NCI-H1417 (cell line): ENCODE data around the gene FIGN.

ENCODE experiments used
- DNase-seq, 3 experiments: peaks; one replicate each; lab custom pipeline; 2025; lab: John Stamatoyannopoulos, UW

The FIGN gene

DNA sequence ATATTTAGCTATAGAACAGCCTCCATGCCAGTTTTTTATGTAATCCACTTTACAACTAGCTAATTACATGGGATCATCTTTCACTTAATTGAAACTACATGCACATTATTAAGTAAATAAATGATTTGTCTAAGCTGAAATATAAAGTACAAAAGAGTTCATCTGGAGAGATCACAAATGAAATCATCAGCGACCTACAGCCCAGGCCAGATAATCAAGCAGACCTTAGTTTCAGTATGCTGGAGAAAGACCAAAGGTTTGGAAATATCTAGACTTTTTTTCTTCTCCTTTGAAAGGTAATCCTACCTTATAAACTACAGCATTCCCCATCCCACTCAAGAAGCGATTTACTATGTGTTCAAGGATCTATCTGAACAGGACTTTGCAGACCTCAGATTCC is 26.5 kb downstream of the FIGN start:
- DNase-seq: peak in 1 of 3 experiments; percentile 14

DNA sequence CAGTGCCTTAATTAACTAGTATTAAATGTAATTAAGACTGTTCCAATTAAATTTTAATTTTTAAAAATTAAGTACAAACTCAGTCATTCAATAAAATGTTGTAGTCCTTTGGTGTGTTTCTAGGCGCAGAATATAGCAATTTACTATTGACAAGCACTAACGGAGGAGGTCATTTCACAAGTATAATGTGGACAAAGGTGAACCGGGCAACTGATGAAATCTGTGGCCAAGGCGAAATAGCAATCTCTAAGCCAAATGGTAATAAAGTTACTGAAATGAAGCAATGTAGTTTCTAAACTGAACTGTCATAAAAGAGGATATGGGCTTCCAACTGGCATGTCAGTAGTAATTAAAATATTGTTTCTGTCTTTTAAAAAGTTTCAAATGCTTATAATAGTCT is 27.5 kb downstream of the FIGN start:
- no peak for DNase-seq

GRCh38 chr2:163703386-163703785 is 32.4 kb downstream of the FIGN start:
- DNase-seq: no peak

DNA sequence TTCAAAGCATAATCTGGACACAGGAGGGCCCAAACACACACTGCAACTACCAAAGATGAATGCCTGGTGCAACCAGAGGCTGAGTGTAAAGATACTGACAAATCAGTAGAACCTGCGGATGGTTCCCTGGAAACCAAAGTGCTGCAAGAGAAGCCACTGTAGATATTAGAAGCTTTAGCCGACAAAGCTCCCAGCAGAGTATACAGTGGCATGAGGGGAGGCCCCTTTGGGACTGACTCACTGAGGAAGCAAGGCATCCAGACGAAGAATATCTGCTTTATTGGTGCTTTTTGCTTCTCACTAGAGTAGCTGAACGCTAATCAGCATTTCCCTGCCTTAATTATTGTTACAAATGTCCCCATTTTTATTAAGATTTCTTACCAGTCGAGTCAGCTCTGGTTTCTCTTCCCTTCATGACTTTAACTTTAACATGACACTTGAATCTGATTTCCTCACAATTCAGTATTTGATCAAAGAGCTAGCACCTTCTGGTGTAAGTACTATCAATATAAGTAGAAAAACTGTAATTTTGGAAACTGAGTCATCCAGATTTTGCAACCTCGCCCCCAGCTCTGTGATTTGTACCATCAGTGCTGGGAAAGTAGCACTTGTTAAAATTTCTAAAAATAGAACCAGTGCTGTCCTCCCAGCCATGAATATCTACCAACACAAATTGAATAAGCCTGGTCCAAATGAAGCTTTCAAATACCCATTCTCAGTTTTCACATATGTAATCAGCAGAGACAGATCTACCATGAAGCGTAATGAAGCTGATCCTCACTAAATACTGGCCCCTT is 34.2 kb downstream of the FIGN start:
- DNase-seq: no peak

GRCh38 chr2:163698857-163699256 is 37.0 kb downstream of the FIGN start:
- DNase-seq: peak in 1 of 3 experiments; percentile 1

- DNase-seq: no peak
Measured at GRCh38 chr2:163697846-163698637, 37.8 kb downstream of the FIGN start.

DNA sequence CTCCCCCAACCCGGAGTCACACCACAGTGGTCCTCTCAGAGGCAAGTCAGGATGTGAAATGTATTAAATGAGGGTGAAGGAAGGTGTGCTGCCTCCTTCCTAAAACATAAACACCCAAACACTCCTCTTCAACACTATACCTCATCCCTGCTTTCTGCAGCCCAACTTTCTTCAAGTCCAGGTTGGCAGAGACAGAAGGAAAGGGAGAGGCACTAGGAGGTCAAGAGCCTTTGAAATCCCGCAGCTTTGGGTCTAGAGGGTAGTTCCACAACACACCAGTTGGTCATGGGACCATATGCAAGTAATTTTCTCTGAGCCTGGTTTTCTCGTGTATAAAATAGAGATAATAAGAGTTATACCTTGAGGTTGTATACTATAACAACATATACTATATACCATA is 38.4 kb downstream of the FIGN start:
- DNase-seq: no peak

- DNase-seq: no peak
Measured at GRCh38 chr2:163693484-163693883, 42.3 kb downstream of the FIGN start.

GRCh38 chr2:163692611-163693482 is 43.0 kb downstream of the FIGN start:
- no peak for DNase-seq

DNA sequence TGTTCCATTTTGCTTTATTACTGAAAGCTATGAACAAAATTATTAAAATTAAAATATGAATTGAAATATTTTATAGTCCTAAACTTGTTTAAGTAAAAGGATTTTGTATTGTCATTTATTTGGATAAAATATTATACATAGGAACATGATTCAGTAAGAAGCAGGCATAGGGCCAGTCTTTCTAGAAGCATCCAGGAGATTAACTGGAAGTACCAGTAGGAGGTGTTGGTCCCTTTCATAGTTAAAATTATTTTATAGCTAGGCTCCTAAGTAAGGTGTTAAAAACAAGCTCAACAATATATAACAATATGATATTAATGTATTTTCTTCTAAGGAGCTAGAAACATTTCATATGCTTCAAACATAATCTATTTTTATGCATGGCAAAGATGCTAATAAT is 43.7 kb downstream of the FIGN start:
- DNase-seq: no peak

DNA sequence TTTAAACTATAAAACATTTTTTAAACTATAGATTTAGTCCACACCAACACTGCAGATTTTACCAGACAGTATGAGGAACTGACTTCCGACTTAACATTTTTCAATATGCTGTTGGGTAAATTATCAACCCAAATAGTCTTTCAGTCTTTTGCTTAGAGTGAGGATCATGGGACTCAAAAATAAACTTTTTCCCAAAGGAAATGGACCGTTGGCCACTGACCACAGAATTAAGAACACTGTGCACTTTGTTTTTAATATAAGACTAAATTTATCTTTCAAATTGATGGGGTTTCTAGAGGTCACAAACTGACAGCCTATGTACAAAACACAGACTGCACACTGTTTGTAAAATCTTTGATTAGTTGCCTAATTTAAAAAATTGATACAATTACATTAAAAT is 44.9 kb downstream of the FIGN start:
- DNase-seq: no peak

DNA sequence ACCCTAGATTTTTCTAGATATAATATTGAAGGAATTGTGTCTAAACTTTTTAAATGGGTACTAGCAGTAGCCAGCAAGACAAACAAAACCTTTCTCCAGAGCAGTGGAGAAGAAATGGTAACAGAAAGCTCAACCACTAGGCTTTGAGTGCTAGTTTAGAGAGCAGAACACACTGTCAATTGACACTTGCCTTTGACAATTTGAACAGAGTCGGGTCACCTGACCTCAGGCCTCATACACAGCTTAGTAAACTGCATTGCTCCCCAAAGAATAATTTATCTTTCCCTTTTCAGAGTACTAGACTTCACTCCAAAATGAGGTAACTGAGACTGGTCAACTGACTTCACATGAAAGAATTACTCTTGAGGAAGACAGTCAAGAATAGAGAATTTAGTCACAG is 48.6 kb downstream of the FIGN start:
- peak in 1 of 3 experiments; percentile 21 for DNase-seq

GRCh38 chr2:163686289-163686688 is 49.5 kb downstream of the FIGN start:
- peak in 1 of 3 experiments; percentile 54 for DNase-seq

DNA sequence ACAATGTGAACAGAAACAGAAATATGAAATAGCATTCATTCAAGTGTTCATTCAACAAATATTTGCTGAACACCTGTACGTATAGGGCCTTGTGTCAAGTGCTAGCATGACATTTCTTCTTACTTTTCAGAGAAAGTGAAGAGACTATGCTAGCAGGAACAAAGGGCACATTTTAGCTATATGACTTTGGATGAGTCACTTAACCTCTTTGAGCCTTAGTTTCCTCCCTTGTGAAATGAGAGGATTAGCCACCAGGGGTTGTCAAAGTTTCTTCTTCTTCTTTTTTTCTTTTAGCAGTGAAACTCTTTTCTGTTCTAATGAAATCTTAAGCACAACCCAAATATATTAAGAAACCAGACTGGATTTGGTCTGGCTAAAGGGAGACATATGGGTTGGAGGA is 53.1 kb downstream of the FIGN start:
- no peak for DNase-seq

- no peak for DNase-seq
Measured at GRCh38 chr2:163681745-163682144, 54.1 kb downstream of the FIGN start.

GRCh38 chr2:163675388-163675787 is 60.4 kb downstream of the FIGN start:
- no peak for DNase-seq

GRCh38 chr2:163673522-163673921 is 62.3 kb downstream of the FIGN start:
- DNase-seq: no peak

DNA sequence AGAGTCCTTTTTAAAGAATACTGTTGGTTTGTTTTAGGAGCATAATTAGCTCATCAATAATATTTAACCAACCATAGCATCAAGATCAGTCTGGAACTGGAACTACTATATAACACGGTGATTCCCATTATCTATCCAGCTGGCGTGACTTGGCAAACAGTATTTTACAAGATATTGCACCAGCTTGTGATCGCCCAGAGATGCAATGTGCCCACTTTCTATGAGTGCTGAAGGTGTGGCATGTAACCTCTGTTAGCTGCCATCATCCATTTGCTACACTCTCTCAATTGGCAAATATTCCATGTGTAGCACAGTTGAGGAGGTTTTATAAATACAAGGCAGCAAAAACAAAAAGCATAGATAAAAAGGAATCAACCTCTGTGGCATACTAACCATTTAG is 64.9 kb downstream of the FIGN start:
- peak in 2 of 3 experiments; percentile 25 to 39 for DNase-seq

DNA sequence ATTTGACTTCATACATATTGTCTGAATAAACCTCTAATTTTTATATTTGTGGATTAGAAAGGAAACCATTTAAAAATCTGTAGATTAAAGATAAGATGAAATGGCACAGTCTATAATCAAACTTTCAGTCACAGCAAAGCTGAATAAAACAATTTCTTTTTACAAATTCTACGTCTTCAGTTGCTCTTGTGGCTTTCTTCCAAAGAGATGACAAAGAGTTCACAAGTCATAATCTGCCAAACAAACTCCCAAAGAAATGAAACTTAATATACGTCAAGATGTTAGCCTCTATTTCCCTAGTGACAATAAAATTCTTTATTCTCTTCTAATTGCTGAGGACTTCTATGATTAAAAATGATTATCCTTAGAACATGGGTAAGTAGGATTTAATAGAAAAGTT is 66.3 kb downstream of the FIGN start:
- DNase-seq: no peak

- DNase-seq: no peak
Measured at GRCh38 chr2:163667064-163667887, 68.5 kb downstream of the FIGN start.

- no peak for DNase-seq
Measured at GRCh38 chr2:163665817-163666216, 70.0 kb downstream of the FIGN start.
